SU-DHL-6 (cell line): ENCODE results near the gene MGRN1.

Experiments used
- H2AFZ ChIP-seq: fragments of 200-600 bp; sonication (generic); 2 replicates; pipeline ENCODE4 v1.6.1; 2014; ENCODE audit warnings: low read depth, mild to moderate bottlenecking, moderate library complexity, mixed read lengths, antibody characterized with exemption, low read length; ENCODE audit not compliant: severe bottlenecking
- H3F3A ChIP-seq: fragments of 200-600 bp; shearing (Covaris generic); 2 replicates; pipeline ENCODE4 v1.6.0; 2016; ENCODE audit warnings: antibody characterized with exemption, mild to moderate bottlenecking; ENCODE audit not compliant: insufficient read depth
- H3K27ac ChIP-seq: fragments of 200-600 bp; sonication (generic); 2 replicates; pipeline ENCODE4 v1.5.1; 2016; ENCODE audit warnings: low read depth, mild to moderate bottlenecking, low read length, moderate library complexity, mixed read lengths
- H3K27me3 ChIP-seq: fragments of 200-600 bp; sonication (generic), shearing (Covaris generic); 2 replicates; pipeline ENCODE4 v1.6.0; 2014; ENCODE audit warnings: mild to moderate bottlenecking, low read length
- H3K36me3 ChIP-seq: fragments of 200-600 bp; sonication (generic); 2 replicates; pipeline ENCODE4 v1.6.1; 2014; ENCODE audit warnings: mild to moderate bottlenecking, low read length, mixed read lengths
- H3K4me2 ChIP-seq: fragments of 300-600, 200-600 bp; shearing (Covaris generic), sonication (generic); 2 replicates; pipeline ENCODE4 v1.6.0; 2014; ENCODE audit warnings: low read length, low read depth, mild to moderate bottlenecking; ENCODE audit not compliant: poor library complexity, severe bottlenecking
- H3K4me3 ChIP-seq: fragments of 200-600 bp; sonication (generic); 2 replicates; pipeline ENCODE4 v1.5.1; 2014; ENCODE audit warnings: antibody characterized with exemption, low read length, mild to moderate bottlenecking, mixed read lengths; ENCODE audit not compliant: insufficient read depth, poor library complexity, severe bottlenecking
- H3K79me2 ChIP-seq: fragments of 200-600 bp; sonication (generic); 2 replicates; pipeline ENCODE4 v1.6.1; 2014; ENCODE audit warnings: mild to moderate bottlenecking, low read length, moderate library complexity; ENCODE audit not compliant: insufficient read depth
- H3K9ac ChIP-seq: fragments of 200-600 bp; sonication (generic); 2 replicates; pipeline ENCODE4 v1.7.0; 2014; ENCODE audit warnings: mild to moderate bottlenecking, low read length
- H3K9me2 ChIP-seq: fragments of 200-600 bp; sonication (generic); replicated peaks from 2 replicates; pipeline ENCODE4 v1.6.1; 2014; ENCODE audit warnings: low read length; ENCODE audit not compliant: insufficient read depth
- H3K9me3 ChIP-seq: fragments of 200-600 bp; sonication (generic); 2 replicates; pipeline ENCODE4 v1.6.1; 2014; ENCODE audit warnings: low read length, mixed read lengths; ENCODE audit not compliant: insufficient read depth
- H4K20me1 ChIP-seq: fragments of 200-600 bp; sonication (generic); 2 replicates; pipeline ENCODE4 v1.6.1; 2014; ENCODE audit warnings: low read depth, mild to moderate bottlenecking, antibody characterized with exemption, low read length, moderate library complexity, mixed read lengths
- EZH2phosphoT487 ChIP-seq: fragments of 200-600 bp; sonication (generic), shearing (Covaris generic); conservative IDR thresholded peaks from 2 replicates; pipeline ENCODE4 v1.6.1; 2018; ENCODE audit warnings: mild to moderate bottlenecking, antibody characterized with exemption, low read length, moderate library complexity, mixed read lengths
- TF ChIP-seq, protein P1 (sequence below): fragments of 200-600 bp; sonication (generic); IDR thresholded peaks from one replicate; pipeline ENCODE4 v1.5.1; 2017; ENCODE audit warnings: antibody characterized with exemption, mild to moderate bottlenecking, low read length, moderate library complexity; ENCODE audit not compliant: insufficient read depth, poor library complexity, severe bottlenecking

Gene MGRN1

GRCh38 chr16:4607841-4608703 lies 16.6 kb upstream of the MGRN1 start:
- H3K4me3 ChIP-seq: no peak overlapping the region
- H3K4me2 ChIP-seq: no peak overlapping the region
- no peaks in the 10 kb centered on the region for H3K9me2 ChIP-seq
- H3K9ac ChIP-seq: no peak overlapping the region
- no peaks in the 10 kb centered on the region for H3K27me3 ChIP-seq
- no peaks in the 10 kb centered on the region for H3F3A ChIP-seq
- no peaks in the 10 kb centered on the region for H4K20me1 ChIP-seq
- no peak for TF ChIP-seq EZH2phosphoT487
- TF ChIP-seq, protein P1, sequence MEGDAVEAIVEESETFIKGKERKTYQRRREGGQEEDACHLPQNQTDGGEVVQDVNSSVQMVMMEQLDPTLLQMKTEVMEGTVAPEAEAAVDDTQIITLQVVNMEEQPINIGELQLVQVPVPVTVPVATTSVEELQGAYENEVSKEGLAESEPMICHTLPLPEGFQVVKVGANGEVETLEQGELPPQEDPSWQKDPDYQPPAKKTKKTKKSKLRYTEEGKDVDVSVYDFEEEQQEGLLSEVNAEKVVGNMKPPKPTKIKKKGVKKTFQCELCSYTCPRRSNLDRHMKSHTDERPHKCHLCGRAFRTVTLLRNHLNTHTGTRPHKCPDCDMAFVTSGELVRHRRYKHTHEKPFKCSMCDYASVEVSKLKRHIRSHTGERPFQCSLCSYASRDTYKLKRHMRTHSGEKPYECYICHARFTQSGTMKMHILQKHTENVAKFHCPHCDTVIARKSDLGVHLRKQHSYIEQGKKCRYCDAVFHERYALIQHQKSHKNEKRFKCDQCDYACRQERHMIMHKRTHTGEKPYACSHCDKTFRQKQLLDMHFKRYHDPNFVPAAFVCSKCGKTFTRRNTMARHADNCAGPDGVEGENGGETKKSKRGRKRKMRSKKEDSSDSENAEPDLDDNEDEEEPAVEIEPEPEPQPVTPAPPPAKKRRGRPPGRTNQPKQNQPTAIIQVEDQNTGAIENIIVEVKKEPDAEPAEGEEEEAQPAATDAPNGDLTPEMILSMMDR: no peak
- peaks cover 5% of the 10 kb centered on the region; the same call in 1 of the 2 replicates for H3K79me2 ChIP-seq
- H2AFZ ChIP-seq: no peak overlapping the region
- no peaks in the 10 kb centered on the region for H3K9me3 ChIP-seq
- H3K27ac ChIP-seq: no peak overlapping the region
- no peaks in the 10 kb centered on the region for H3K36me3 ChIP-seq

- Histone ChIP-seq H3F3A (no peaks in the 10 kb centered on the region), H3K9ac (no peak overlapping the region), H2AFZ (no peak overlapping the region), H3K4me2 (no peak overlapping the region), H4K20me1 (no peaks in the 10 kb centered on the region), H3K27me3 (no peaks in the 10 kb centered on the region), H3K79me2 (peaks cover 11% of the 10 kb centered on the region; the same call in 1 of the 2 replicates), H3K36me3 (no peaks in the 10 kb centered on the region), H3K4me3 (no peak overlapping the region), H3K27ac (no peak overlapping the region), H3K9me2 (no peaks in the 10 kb centered on the region), H3K9me3 (no peaks in the 10 kb centered on the region)
- no peak for TF ChIP-seq EZH2phosphoT487
- TF ChIP-seq, protein P1: no peak
Measured at GRCh38 chr16:4608704-4608980, 16.0 kb upstream of the MGRN1 start.

GRCh38 chr16:4609200-4610010 lies 15.2 kb upstream of the MGRN1 start:
- H3K9ac ChIP-seq: no peak overlapping the region

More at GRCh38 chr16:4609200-4610010, 15.2 kb upstream of the MGRN1 start:
- Histone ChIP-seq H3K27ac (no peak overlapping the region), H3K9me3 (no peaks in the 10 kb centered on the region), H3K27me3 (no peaks in the 10 kb centered on the region), H4K20me1 (no peaks in the 10 kb centered on the region), H3K36me3 (no peaks in the 10 kb centered on the region), H3K9me2 (no peaks in the 10 kb centered on the region), H3F3A (no peaks in the 10 kb centered on the region), H3K4me2 (no peak overlapping the region), H3K4me3 (no peak overlapping the region), H2AFZ (no peak overlapping the region), H3K79me2 (peaks cover 11% of the 10 kb centered on the region; the same call in 1 of the 2 replicates)
- TF ChIP-seq EZH2phosphoT487: no peak
